ENCODE data around the gene PARP15. TPM values are rescaled to one million over a fixed set of nuclear protein-coding genes. Genes with fewer than 3 reads are reported as not detected.

The PARP15 gene
- total and polyA plus RNA-seq, 2 donors (not counting 1 experiment from before 2014, with no cell fraction given) = 0.62 to 1.2 TPM

DNA sequence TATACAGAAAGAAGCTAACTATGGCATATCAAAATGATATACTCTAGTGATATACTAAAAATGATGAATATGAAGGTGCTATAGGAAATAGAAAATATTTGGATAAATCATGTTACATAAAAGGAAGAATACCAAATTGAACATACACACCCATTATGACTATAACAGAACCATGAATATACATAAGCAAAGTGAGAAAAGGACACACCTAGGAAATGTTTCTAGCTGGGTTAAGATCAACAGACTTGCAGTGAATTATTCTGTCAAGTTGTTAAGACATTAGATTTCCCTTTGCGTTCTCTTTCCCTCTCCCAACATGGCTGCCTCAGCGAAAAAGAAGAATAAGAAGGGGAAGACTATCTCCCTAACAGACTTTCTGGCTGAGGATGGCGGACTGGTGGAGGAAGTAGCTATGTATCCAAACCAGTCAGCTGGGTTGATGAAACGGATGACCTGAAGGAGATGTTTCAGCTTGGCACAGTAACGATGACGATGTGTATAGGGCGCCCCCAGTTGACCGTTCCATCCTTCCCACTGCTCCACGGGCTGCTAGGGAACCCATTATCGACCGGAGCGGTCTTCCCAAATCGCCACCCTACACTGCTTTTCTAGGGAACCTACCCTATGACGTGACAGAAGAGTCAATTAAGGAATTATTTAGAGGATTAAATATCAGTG, 83.0 kb downstream of the PARP15 start:
- Histone ChIP-seq H3K4me1 (ENCODE audit: control insufficient read depth, extremely low read depth, insufficient read depth, low read length) (no peaks in the 10 kb centered on the region), H4K20me1 (ENCODE audit: control insufficient read depth, extremely low read depth, insufficient read depth, low read length) (no peaks in the 10 kb centered on the region), H3K27me3 (ENCODE audit: control insufficient read depth, insufficient read depth, low read length) (no peaks in the 10 kb centered on the region), H2AFZ (ENCODE audit: low read length) (no peak overlapping the region), H3K4me2 (ENCODE audit: extremely low read depth, insufficient read depth, low read length) (no peak overlapping the region), H3K9ac (ENCODE audit: insufficient read depth, low read length) (no peak overlapping the region), H3K79me2 (ENCODE audit: control insufficient read depth, insufficient read depth, low read length) (no peaks in the 10 kb centered on the region), H3K9me3 (ENCODE audit: control insufficient read depth, insufficient read depth, low read depth, low read length) (no peaks in the 10 kb centered on the region), H3K36me3 (ENCODE audit: control insufficient read depth, insufficient read depth, low read length) (no peaks in the 10 kb centered on the region), H3K4me3 (replicated peaks in 1 of 4; ENCODE audit: control extremely low read depth in 1 of 4, insufficient read depth in 1 of 4, low read depth in 3 of 4, low read length in 4 of 4) (no peak overlapping the region), H3K27ac (ENCODE audit: insufficient read depth, low read length) (no peak overlapping the region)
- no peak for DNase-seq (ENCODE audit: low read depth in 2 of 2)
- TF ChIP-seq, protein P1, sequence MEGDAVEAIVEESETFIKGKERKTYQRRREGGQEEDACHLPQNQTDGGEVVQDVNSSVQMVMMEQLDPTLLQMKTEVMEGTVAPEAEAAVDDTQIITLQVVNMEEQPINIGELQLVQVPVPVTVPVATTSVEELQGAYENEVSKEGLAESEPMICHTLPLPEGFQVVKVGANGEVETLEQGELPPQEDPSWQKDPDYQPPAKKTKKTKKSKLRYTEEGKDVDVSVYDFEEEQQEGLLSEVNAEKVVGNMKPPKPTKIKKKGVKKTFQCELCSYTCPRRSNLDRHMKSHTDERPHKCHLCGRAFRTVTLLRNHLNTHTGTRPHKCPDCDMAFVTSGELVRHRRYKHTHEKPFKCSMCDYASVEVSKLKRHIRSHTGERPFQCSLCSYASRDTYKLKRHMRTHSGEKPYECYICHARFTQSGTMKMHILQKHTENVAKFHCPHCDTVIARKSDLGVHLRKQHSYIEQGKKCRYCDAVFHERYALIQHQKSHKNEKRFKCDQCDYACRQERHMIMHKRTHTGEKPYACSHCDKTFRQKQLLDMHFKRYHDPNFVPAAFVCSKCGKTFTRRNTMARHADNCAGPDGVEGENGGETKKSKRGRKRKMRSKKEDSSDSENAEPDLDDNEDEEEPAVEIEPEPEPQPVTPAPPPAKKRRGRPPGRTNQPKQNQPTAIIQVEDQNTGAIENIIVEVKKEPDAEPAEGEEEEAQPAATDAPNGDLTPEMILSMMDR (conservative IDR thresholded peaks at IDR 0.05 in 1 of 2, IDR thresholded peaks at IDR 0.05 in 1 of 2; ENCODE audit: low read depth in 1 of 2, low read length in 2 of 2) = no peak
- TF ChIP-seq EZH2 (IDR thresholded peaks at IDR 0.05; ENCODE audit: low read length, missing control alignments) = no peak

DNA sequence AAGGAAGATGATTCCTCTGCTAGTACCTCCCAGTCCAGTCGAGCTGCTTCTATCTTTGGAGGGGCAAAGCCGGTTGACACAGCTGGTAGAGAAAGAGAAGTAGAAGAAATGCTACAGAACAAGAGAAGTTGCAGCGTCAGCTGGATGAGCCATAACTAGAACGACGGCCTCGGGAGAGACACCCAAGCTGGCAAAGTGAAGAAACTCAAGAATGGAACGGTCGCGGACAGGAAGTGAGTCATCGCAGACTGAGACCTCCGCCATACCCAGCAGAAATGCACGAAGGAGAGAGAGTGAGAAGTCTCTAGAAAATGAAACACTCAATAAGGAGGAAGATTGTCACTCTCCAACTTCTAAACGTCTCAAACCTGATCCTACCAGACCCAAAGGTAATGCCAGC, 84.2 kb downstream of the PARP15 start:
- no peak for DNase-seq (ENCODE audit: low read depth in 2 of 2)
- no peak overlapping the region for H3K9ac ChIP-seq (ENCODE audit: insufficient read depth, low read length)
- H3K4me1 ChIP-seq (ENCODE audit: control insufficient read depth, extremely low read depth, insufficient read depth, low read length) = no peaks in the 10 kb centered on the region
- H3K27ac ChIP-seq (ENCODE audit: insufficient read depth, low read length) = no peak overlapping the region
- H4K20me1 ChIP-seq (ENCODE audit: control insufficient read depth, extremely low read depth, insufficient read depth, low read length) = no peaks in the 10 kb centered on the region
- H3K36me3 ChIP-seq (ENCODE audit: control insufficient read depth, insufficient read depth, low read length) = no peaks in the 10 kb centered on the region
- no peaks in the 10 kb centered on the region for H3K79me2 ChIP-seq (ENCODE audit: control insufficient read depth, insufficient read depth, low read length)
- TF ChIP-seq, protein P1 (conservative IDR thresholded peaks at IDR 0.05 in 1 of 2, IDR thresholded peaks at IDR 0.05 in 1 of 2; ENCODE audit: low read depth in 1 of 2, low read length in 2 of 2) = no peak
- TF ChIP-seq EZH2 (IDR thresholded peaks at IDR 0.05; ENCODE audit: low read length, missing control alignments) = no peak
- no peaks in the 10 kb centered on the region for H3K27me3 ChIP-seq (ENCODE audit: control insufficient read depth, insufficient read depth, low read length)
- no peak overlapping the region for H3K4me2 ChIP-seq (ENCODE audit: extremely low read depth, insufficient read depth, low read length)
- H3K9me3 ChIP-seq (ENCODE audit: control insufficient read depth, insufficient read depth, low read depth, low read length) = no peaks in the 10 kb centered on the region
- no peak overlapping the region for H2AFZ ChIP-seq (ENCODE audit: low read length)
- no peak overlapping the region for H3K4me3 ChIP-seq (replicated peaks in 1 of 4; ENCODE audit: control extremely low read depth in 1 of 4, insufficient read depth in 1 of 4, low read depth in 3 of 4, low read length in 4 of 4)

DNA sequence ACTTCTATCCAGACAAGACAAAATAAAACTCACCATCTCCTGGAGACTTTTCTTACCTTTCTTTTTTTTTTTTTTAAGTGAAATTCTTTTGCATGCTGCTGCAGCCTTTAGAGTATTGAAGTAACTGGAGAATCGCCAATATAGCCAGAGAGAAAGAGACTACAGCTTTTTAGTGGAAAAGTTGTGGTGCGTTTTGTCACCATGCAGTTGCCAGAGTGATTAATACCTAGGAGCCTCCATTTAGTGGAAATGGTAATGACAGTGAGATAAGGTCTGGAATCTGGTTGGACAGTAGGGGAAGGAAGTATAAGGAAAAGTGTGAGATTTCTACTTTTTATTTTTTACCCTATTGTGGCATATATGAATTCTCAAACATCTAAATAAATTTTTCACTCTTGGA, 85.1 kb downstream of the PARP15 start:
- H3K9me3 ChIP-seq (ENCODE audit: control insufficient read depth, insufficient read depth, low read depth, low read length) = no peaks in the 10 kb centered on the region
- no peaks in the 10 kb centered on the region for H3K27me3 ChIP-seq (ENCODE audit: control insufficient read depth, insufficient read depth, low read length)
- H3K4me1 ChIP-seq (ENCODE audit: control insufficient read depth, extremely low read depth, insufficient read depth, low read length) = no peaks in the 10 kb centered on the region
- DNase-seq (ENCODE audit: low read depth in 2 of 2) = no peak
- no peak overlapping the region for H3K27ac ChIP-seq (ENCODE audit: insufficient read depth, low read length)
- no peaks in the 10 kb centered on the region for H3K36me3 ChIP-seq (ENCODE audit: control insufficient read depth, insufficient read depth, low read length)
- H3K4me3 ChIP-seq (replicated peaks in 1 of 4; ENCODE audit: control extremely low read depth in 1 of 4, insufficient read depth in 1 of 4, low read depth in 3 of 4, low read length in 4 of 4) = no peak overlapping the region
- H2AFZ ChIP-seq (ENCODE audit: low read length) = no peak overlapping the region
- H4K20me1 ChIP-seq (ENCODE audit: control insufficient read depth, extremely low read depth, insufficient read depth, low read length) = no peaks in the 10 kb centered on the region
- no peak overlapping the region for H3K4me2 ChIP-seq (ENCODE audit: extremely low read depth, insufficient read depth, low read length)
- H3K79me2 ChIP-seq (ENCODE audit: control insufficient read depth, insufficient read depth, low read length) = no peaks in the 10 kb centered on the region
- TF ChIP-seq, protein P1 (conservative IDR thresholded peaks at IDR 0.05 in 1 of 2, IDR thresholded peaks at IDR 0.05 in 1 of 2; ENCODE audit: low read depth in 1 of 2, low read length in 2 of 2) = no peak
- no peak for TF ChIP-seq EZH2 (IDR thresholded peaks at IDR 0.05; ENCODE audit: low read length, missing control alignments)
- H3K9ac ChIP-seq (ENCODE audit: insufficient read depth, low read length) = no peak overlapping the region
